Lung microvascular endothelial cell (primary cell): ENCODE data around the gene PLA1A. TPM values are rescaled to one million over a fixed set of nuclear protein-coding genes. Genes with fewer than 3 reads are reported as not detected.
A peak's percentile ranks its signal among the peaks of the same experiment; 100 is the strongest.
"Not testable (repeated sequence)": the region's sequence is repeated elsewhere in the genome, so short reads cannot be mapped to it uniquely, and the experiment has no call there.

Experiments
- DNase-seq, 2 donors: peaks; one replicate each; pipeline versions ENCODE4 v3.0.0 to v3.0.0-alpha.2; 2010; ENCODE audit warnings: low read depth in 2 of 2
- total RNA-seq: library from RNA; depleted of rRNA; stranded (reverse); fragments of >200 nt; gene quantifications from 2 replicates; pipeline ENCODE4 v1.2.1, GENCODE V29; 2014

PLA1A gene
- total RNA-seq, 1 donor from 2014 or later = 6.2 TPM

DNA sequence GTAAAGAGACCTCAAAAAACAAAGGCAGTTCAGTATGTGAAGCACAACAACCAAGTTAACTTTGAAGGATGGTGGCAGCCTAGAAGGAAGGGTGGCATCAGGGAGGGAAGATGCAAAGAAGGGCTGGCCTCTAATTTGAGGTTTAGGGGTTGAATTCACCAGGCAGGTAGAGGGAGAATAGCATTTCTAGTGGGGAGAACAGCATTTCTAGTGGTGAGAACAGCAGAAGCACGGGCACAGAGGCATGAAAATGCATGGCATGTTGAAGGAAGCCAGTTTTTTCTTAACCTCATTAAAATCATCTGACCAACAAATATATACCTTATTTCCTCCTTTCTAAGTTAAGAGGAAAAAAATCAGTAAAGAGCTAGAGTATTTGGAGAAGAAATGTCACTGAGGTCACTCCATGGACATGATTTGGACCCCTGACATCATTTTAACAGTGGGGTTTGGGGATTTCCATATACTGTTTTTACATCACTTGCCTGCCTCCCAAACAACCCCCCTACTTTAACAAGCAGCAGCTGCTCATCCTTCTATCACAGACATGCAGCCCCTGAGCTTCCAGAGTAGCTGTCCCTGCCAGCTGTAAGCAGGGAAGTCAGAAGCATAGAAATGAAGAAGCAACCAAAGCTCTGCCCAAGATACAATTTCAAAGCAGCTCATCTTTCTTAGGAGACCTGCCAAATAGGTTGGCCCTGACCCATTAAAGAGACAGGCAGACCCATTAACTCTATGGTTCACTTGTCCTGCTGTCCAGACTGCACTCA lies 65.1 kb downstream of the PLA1A start:
- no peak for DNase-seq

DNA sequence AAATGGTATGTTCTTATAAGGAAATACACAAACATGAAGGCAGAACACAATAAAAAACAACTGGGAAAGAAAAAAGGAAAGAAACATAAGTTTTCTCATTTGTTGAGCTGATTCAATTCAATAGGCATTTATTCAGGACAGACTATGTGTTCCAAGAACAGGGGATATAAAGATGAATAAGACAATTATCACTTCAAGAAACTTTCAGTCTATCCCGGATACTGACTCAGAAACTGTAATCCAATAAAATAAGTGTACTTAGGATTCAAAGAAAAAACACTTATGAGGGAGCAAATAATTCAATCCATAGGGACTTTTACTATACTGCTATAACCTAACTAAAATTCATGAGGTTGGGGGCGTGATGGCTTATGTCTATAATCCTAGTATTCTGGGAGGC lies 66.2 kb downstream of the PLA1A start:
- no peak for DNase-seq

GRCh38 chr3:119664370-119664769 lies 66.7 kb downstream of the PLA1A start:
- DNase-seq = no peak

DNA sequence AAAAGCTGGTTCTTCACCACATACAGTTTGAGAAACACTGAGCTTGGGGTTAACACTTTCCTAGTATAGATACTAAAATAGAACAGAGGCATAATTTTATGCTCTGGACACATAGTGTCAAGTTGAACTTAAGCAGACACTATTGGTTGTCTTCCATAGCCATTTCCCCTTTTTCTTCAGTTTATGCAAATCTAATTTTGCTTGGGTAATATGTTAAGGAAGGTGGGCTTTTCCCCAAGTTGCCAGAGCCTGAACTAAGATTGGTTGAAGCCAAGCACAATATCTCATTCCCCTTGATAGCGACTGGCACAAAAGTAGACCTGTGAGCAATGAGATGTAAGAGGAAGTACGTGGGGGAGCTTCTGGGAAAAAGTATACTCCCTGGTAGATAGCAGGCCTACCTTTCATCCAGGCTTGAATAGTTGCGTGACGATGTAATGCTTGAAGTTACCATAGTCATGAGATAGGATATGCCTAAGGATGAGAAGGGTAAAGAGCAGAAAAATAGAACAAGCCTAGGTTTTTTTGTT lies 67.2 kb downstream of the PLA1A start:
- DNase-seq = no peak

DNA sequence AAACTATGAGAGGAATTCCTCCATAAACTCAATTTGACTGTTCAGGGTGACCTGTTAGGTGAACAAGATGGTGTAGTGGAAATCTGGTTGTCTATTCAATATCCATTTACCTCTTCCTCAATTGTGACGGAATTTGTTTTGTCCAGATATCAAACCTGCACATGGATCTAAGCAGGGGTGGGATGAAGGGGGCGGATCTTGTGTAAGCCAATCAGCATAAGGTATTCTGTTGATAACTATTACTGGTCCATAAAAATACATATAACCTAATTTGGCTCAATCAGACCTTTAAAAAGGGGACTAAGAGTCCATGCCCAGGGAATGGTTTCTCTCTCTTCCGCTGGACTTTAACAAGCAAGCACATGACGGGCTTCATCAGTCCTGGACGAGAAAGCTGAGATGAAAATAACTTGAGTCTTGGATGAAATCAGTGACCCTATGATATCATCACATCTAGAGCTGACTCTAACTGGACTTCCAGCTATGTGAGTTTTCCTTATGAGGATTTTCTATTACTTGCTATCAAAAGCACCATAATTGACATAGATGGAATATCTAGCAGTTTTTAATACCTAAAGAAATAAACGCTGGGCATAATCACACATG lies 68.4 kb downstream of the PLA1A start:
- DNase-seq = no peak

DNA sequence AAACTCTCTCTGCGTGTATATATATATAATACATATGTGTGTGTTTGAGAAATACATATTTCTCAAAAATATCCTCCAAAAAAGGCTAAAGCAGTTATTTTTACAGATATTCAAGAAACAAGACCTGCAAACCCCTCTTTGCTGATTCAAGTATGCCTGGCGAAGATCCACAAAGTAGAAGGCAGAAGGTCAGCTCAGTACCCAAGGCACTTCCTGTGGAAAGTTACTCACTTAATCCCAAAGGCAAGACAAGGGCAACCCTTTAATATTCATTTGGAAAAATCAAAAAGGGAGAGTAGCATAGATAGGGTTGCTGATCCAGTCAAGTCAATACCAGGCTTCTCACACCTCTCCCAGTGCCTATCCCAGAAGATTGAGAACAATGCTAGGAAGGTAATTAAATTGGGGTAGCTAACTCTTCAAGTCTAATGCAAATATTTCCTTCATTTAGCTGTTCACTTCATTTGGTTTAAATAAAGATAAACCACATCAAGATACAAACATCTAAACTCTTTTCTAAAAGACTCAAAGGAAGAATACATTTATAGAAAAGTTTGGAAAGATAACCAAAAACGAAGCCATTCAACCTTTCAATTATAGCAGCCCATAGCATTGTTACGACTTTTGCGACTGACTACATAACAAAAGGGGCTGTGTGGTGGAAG lies 72.4 kb downstream of the PLA1A start:
- DNase-seq = peak; percentile 28 to 51

- no peak for DNase-seq
These were observed 75.1 kb downstream of the PLA1A start for GRCh38 chr3:119672776-119673175.

DNA sequence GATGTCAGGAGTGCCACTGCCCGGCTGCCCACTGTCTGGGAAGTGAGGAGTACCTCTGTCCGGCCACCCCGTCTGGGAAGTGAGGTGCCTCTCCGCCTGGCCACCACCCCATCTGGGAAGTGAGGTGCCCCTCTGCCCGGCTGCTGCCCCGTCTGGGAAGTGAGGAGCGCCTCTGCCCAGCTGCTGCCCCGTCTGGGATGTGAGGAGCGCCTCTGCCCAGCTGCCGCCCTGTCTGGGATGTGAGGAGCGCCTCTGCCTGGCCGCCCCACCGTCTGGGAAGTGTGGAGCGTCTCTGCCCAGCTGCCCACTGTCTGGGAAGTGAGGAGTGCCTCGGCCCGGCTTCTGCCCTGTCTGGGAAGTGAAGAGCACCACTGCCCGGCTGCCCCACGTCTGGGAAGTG lies 76.2 kb downstream of the PLA1A start:
- no peak for DNase-seq

- DNase-seq = no peak
These were observed 77.6 kb downstream of the PLA1A start for GRCh38 chr3:119675188-119675874.

- DNase-seq = no peak
These were observed 78.3 kb downstream of the PLA1A start for GRCh38 chr3:119676020-119676419.

- peak; percentile 94 to 95 for DNase-seq
These were observed 79.3 kb downstream of the PLA1A start, which contains the start of gene COX17 for GRCh38 chr3:119676771-119677640. Gene COX17 (minus strand): TSS chr3:119677406. CDS start chr3:119677310, 96 bp downstream.

DNA sequence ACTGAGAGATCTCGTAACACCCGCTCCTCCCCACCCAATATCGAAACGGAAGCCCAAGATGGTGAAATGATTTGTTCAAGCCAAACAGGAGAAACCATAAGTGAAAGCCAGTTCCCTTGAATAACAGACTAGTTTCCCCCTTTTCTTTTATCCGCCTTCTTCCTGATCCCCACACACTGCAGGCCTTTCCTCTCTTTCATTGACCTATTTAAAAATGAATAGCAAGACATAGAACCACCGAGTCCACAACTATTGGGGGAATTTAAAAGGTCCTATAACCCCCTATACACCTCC lies 79.9 kb downstream of the PLA1A start:
- DNase-seq = no peak

DNA sequence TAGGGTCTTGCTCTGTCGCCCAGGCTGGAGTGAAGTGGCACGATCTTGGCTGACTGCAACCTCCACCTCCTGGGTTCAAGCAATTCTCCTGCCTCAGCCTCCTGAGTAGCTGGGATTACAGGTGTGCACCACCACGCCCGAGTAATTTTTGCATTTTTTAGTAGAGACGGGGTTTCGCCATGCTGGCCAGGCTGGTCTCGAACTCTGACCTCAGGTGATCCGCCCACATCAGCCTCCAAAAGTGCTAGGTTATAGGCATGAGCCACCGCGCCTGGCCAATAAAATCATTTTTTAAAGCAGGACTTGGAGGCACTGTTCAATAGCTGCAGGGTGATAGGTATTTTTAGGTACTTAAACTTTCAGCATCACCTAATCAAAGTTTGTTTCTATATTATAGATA lies 80.5 kb downstream of the PLA1A start:
- DNase-seq = not testable (repeated sequence)

Other genes with a start within 250 kb of the PLA1A start
- gene TMEM39A, start 134.3 kb upstream of the PLA1A start, total RNA-seq = 20.0 and 26.6 TPM in 2 replicates
- 10.2 and 17.3 TPM in 2 replicates for gene POGLUT1, start 128.9 kb upstream of the PLA1A start, total RNA-seq
- 25.3 and 28.2 TPM in 2 replicates for gene TIMMDC1, start 99.3 kb upstream of the PLA1A start, total RNA-seq
- gene CD80, start 38.3 kb upstream of the PLA1A start, total RNA-seq = under 0.01 TPM in 1 of 2 replicates, not detected in the other
- 6.5 and 11.7 TPM in 2 replicates for gene ADPRH, start 18.4 kb upstream of the PLA1A start, total RNA-seq
- gene POPDC2, start 62.7 kb downstream of the PLA1A start, total RNA-seq = 0.22 and 0.40 TPM in 2 replicates
- gene COX17, start 79.5 kb downstream of the PLA1A start, total RNA-seq = 16.8 and 42.9 TPM in 2 replicates
- 0.22 TPM in 1 of 2 replicates, not detected in the other for gene CFAP91, start 105.1 kb downstream of the PLA1A start, total RNA-seq
- not detected in 2 replicates for gene NR1I2, start 184.2 kb downstream of the PLA1A start, total RNA-seq